ENCODE measurements around the gene GRK6. TPM values are rescaled to one million over a fixed set of nuclear protein-coding genes. Genes with fewer than 3 reads are reported as not detected.
A peak's percentile ranks its signal among the peaks of the same experiment; 100 is the strongest.

Gene GRK6
- total RNA-seq, 8 experiments from 2014 or later, result 16.2 to 29.5 (median 21.5) TPM

DNA sequence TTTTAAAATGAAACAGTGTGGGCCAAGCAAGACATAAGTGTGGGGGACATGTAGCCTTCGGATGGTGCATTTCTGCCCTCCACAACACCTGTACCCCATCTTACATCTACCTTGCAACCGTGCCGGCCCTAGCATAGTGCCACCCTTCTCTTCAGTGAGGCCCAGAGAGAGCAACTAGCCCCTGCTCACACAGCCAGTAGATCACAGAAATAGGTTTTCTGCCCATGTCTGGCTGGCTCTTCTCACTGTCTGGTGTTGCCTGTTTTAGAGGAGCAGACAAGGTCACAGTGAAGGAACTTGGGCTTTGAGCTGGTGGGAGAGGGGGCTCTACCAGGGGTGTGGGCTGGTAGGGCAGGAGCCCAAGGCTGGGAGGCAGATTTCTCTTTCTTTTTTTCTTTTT, 59.8 kb downstream of the GRK6 start:
- 87 to 100% (median 100%) methylated on average over 1 to 3 of the region's 3 CpGs; no CpG with 5 or more reads in 5 of the 10 experiments for WGBS, 10 experiments
- Histone ChIP-seq H3K27ac (no peak overlapping the region), H3K4me1 (replicated peaks in 1 of 2) (peaks cover 10 to 15% of the 10 kb centered on the region in 2 donors), H3K4me3 (no peak overlapping the region)
- no peak for ATAC-seq (replicated peaks in 6 of 8)
- in situ Hi-C loops (cut with MboI; ENCODE audit: low pct_unique_long_range_greater_than_20kb in 2 of 9, low sequenced_read_pairs in 9 of 9, unreplicated experiment in 9 of 9), result loop anchor here in 1 of 9 experiments (25.0 kb wide), 1 partner anchor 99 kb away; the partner anchor contains the start of gene SLC34A1

DNA sequence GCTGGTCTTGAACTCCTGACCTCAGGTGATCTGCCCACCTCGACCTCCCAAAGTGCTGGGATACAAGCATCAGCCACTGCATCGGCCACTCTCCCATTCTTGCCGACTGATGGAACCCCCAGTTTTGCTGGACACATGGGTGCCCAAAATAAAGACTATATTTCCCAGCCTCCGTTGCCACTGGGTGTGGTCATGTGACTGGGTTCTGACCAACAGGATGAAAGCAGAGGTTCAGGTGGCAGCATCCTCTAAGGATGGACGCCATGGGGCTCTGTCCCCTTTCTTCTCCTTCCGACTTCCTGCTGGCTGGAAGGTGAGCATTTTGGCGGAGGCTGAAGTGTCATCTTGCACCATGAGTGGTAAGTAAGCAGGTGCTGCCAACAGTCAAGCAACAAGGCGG, 60.7 kb downstream of the GRK6 start:
- in situ Hi-C loops (cut with MboI; ENCODE audit: low pct_unique_long_range_greater_than_20kb in 2 of 9, low sequenced_read_pairs in 9 of 9, unreplicated experiment in 9 of 9), result loop anchor here in 1 of 9 experiments (25.0 kb wide), 1 partner anchor 100 kb away; the partner anchor contains the start of gene SLC34A1
- Histone ChIP-seq H3K4me3 (no peak overlapping the region), H3K27ac (no peak overlapping the region), H3K4me1 (replicated peaks in 1 of 2) (peaks cover 10 to 15% of the 10 kb centered on the region in 2 donors)
- no peak for ATAC-seq (replicated peaks in 6 of 8)
- WGBS, 10 experiments, result 90 to 100% (median 97%) methylated on average over 1 to 5 of the region's 8 CpGs; no CpG with 5 or more reads in 6 of the 10 experiments

DNA sequence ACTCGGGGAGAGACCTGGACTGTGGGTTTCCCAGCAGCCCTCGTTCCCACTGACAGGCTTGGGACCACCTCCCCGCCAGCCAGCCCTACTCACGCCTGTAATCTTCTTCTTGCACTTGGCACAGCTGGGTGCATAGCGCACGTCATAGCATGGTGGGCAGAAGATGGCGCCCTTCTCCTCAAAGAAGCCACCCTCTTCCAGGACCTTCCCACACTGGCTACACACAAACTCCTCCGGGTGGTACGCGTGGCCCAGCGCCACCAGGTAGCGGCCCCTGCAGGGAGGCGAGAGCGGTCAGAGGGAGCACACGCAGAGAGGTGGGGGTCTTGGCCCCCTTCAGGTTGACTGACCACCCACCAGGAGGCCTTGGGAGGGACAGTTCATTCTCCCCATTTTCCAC, 61.5 kb downstream of the GRK6 start:
- no peak for ATAC-seq (replicated peaks in 6 of 8)
- Histone ChIP-seq H3K4me1 (replicated peaks in 1 of 2) (peaks cover 5 to 9% of the 10 kb centered on the region in 2 donors), H3K27ac (no peak overlapping the region), H3K4me3 (no peak overlapping the region)
- 89% methylated on average over 9 of the region's 15 CpGs; no CpG with 5 or more reads in 9 of the 10 experiments for WGBS, 10 experiments
- in situ Hi-C loops (cut with MboI; ENCODE audit: low pct_unique_long_range_greater_than_20kb in 2 of 9, low sequenced_read_pairs in 9 of 9, unreplicated experiment in 9 of 9), result loop anchor here in 1 of 9 experiments (25.0 kb wide), 1 partner anchor 101 kb away; the partner anchor contains the start of gene SLC34A1

DNA sequence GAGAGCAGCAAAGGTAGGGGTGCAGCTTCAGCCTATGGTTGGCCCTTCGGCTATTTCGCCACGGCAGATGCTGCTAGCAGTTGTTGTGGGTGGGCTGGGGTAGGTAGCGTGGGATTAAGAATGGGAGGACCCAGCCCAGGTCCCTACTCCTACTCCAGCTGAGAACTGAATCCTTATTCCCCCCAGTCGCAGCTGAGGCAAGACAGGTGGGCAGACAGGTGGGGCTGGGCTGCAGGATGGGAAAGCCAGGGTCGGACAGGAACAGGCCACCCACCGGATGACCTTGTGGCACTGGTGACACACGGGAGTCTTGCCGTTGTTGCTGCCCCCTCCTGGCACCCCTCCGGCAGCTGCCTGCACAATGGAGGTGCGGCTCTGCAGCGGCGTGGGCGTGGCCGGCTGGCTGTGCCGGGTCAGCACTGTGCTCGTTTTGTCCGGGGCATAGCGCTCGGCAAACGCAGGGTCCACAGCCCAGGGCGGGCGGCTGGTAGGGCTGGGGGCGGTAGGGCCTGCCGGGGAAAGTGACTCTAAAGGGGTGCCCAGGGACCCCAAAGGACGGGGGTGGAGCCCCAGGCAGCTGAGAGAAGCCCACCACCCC, 62.7 kb downstream of the GRK6 start:
- in situ Hi-C loops (cut with MboI; ENCODE audit: low pct_unique_long_range_greater_than_20kb in 2 of 9, low sequenced_read_pairs in 9 of 9, unreplicated experiment in 9 of 9), result loop anchor here in 1 of 9 experiments (25.0 kb wide), 1 partner anchor 102 kb away; the partner anchor contains the start of gene SLC34A1
- H3K4me1 ChIP-seq (replicated peaks in 1 of 2), result peaks cover 6 to 11% of the 10 kb centered on the region in 2 donors
- peak in 6 of 8 experiments; percentile 3 to 67 (median 52) for ATAC-seq (replicated peaks in 6 of 8)
- H3K27ac ChIP-seq, result peak overlapping the region in 1 of 2 donors; percentile 41
- no peak overlapping the region for H3K4me3 ChIP-seq
- WGBS, 10 experiments, result 90% methylated on average over 5 of the region's 26 CpGs; no CpG with 5 or more reads in 9 of the 10 experiments

DNA sequence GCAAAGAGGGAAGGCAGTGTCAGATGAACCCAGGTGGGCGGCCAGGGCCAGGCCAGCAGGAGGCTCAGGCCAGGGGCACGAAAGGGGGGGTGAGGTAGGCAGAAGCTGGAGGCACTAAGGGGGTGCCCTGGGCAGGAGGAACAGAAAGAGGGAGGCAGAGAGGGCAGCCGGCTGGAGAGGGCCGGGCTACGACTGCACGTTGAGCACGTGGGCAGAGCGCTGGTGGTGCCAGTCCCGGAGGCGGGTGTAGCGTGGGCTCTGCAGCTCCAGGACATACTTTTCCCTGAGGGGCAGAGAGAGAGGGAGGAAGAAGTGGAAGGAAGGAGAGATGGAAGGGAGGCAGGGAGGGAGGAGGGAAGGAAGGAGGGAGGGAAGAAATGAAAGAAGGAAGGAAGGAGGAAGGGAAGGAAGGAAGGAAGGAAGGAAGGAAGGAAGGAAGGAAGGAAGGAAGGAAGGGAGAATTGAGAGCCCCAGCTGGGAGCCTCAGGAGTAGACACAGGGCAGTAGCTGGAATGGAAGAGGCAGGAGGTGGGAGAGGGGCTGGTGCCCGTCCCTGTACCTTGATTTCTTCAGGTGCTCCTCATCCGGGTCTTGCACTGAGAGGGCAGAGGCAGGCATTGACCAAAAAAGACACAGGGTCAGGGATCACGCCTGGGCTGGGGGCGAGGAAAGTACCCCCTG, 64.0 kb downstream of the GRK6 start:
- Histone ChIP-seq H3K4me1 (replicated peaks in 1 of 2) (peaks cover 19 to 23% of the 10 kb centered on the region in 2 donors), H3K27ac (no peak overlapping the region), H3K4me3 (no peak overlapping the region)
- ATAC-seq (replicated peaks in 6 of 8), result no peak
- in situ Hi-C loops (cut with MboI; ENCODE audit: low pct_unique_long_range_greater_than_20kb in 2 of 9, low sequenced_read_pairs in 9 of 9, unreplicated experiment in 9 of 9), result loop anchor here in 1 of 9 experiments (25.0 kb wide), 1 partner anchor 103 kb away; the partner anchor contains the start of gene SLC34A1
- WGBS, 10 experiments, result 80 to 96% (median 80%) methylated on average over 1 to 5 of the region's 15 CpGs; no CpG with 5 or more reads in 7 of the 10 experiments

DNA sequence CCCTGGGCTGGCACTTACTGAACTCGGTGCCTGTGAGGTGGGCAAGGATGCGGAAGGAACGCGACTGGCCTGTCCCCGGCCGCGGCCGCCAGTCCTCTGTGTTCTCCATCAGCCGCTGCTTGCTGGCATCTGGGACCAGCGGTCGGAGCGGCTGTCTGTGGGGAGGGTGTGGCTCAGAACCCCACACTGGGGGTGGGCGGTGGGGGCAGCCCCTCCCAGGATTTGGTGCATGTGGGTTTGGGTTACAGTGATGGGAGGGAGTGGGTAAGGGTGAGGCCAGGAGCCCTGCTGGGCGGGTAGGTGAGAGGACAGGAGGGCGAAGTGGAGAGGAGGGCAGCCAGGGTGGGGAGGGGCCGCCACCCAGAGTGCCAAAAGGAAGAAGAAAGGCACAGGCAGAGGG, 64.5 kb downstream of the GRK6 start:
- no peak for ATAC-seq (replicated peaks in 6 of 8)
- H3K4me3 ChIP-seq, result no peak overlapping the region
- in situ Hi-C loops (cut with MboI; ENCODE audit: low pct_unique_long_range_greater_than_20kb in 2 of 9, low sequenced_read_pairs in 9 of 9, unreplicated experiment in 9 of 9), result loop anchor here in 1 of 9 experiments (25.0 kb wide), 1 partner anchor 104 kb away; the partner anchor contains the start of gene SLC34A1
- WGBS, 10 experiments, result 82 to 84% methylated on average over 3 to 8 of the region's 16 CpGs; no CpG with 5 or more reads in 8 of the 10 experiments
- H3K4me1 ChIP-seq (replicated peaks in 1 of 2), result peaks cover 24 to 29% of the 10 kb centered on the region in 2 donors
- H3K27ac ChIP-seq, result no peak overlapping the region

DNA sequence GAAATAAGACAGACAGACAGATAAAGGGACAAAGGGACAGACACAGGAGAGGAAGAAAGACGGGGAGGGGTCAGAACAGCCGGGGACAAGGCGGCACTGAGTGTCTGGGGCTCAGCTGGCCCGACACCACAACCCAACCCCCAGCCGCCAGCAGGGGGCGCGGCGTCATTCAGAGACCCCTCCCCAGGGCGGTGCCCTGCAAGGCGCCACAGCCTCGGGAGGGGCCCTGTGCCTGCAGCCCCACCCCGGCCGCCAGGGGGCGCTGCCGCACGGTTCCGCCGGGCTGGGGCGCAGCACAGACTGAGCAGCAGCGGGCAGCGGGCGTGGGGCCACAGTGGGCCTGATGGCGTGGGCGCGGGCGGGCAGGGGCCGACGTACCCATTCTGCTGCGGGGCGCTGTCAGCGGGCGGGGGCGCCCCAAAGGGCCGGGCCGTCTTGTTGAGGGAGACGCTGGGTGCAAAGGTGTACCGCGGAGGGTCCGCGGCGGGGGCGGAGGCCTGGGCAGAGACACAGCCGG, 65.0 kb downstream of the GRK6 start:
- H3K4me1 ChIP-seq (replicated peaks in 1 of 2), result peaks cover 28 to 34% of the 10 kb centered on the region in 2 donors

DNA sequence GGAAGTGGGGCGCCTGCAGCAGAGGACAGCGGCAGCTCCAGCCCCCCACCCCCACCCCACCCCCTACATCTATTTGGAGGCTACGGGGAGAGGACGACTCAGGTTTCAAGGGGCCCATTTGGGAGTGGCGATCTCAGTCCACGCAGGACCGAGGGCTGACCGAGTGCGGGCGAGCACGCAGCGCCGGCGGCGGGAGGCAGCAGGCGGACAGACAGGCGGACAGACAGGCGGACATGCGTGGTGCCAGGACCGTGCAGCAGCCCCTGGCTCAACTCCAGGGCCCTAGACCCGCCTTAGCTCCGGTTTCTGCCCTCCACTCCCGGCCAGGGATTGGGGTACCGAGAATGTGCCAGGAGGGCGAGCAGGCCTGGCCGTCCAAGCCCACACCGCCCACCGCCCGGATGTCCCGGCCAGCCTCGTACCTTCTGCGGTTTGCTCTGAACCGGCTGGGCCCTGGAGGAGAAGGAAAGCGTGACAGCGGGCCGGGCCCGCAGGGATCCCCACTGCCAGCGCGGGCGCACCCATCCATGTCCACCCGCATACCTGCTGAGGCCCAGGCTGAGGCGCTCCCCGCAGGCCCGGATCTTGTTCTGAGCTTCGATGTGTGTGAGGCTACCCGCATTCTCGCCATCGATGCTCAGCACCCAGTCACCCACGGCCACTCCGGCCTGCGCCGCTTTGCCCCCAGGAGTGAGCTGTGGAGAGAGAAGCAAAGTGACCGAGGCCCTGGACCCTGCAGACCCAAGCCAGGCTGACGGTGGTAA, 65.7 kb downstream of the GRK6 start:
- in situ Hi-C loops (cut with MboI; ENCODE audit: low pct_unique_long_range_greater_than_20kb in 2 of 9, low sequenced_read_pairs in 9 of 9, unreplicated experiment in 9 of 9), result loop anchor here in 1 of 9 experiments (25.0 kb wide), 1 partner anchor 105 kb away; the partner anchor contains the start of gene SLC34A1
- H3K27ac ChIP-seq, result no peak overlapping the region

More for the DNA sequence above, 65.0 kb downstream of the GRK6 start:
- WGBS, 10 experiments, result no CpG with 5 or more reads among the region's 43 CpGs
- peak; percentile 5 to 38 (median 14) for ATAC-seq (replicated peaks in 6 of 8)
- peak overlapping the region in 1 of 2 donors; percentile 3 for H3K27ac ChIP-seq
- no peak overlapping the region for H3K4me3 ChIP-seq
- in situ Hi-C loops (cut with MboI; ENCODE audit: low pct_unique_long_range_greater_than_20kb in 2 of 9, low sequenced_read_pairs in 9 of 9, unreplicated experiment in 9 of 9), result loop anchor here in 1 of 9 experiments (25.0 kb wide), 1 partner anchor 104 kb away; the partner anchor contains the start of gene SLC34A1

More for the DNA sequence above, 65.7 kb downstream of the GRK6 start:
- 92 to 100% (median 100%) methylated on average over 2 to 9 of the region's 54 CpGs; no CpG with 5 or more reads in 4 of the 10 experiments for WGBS, 10 experiments
- H3K4me3 ChIP-seq, result no peak overlapping the region
- ATAC-seq (replicated peaks in 6 of 8), result no peak
- peaks cover 28 to 34% of the 10 kb centered on the region in 2 donors for H3K4me1 ChIP-seq (replicated peaks in 1 of 2)

Other genes with a start within 250 kb of the GRK6 start
- gene RAB24, start 123.0 kb upstream of the GRK6 start, total RNA-seq, result 10 to 100 TPM; 14.6 to 34.0 (median 23.8) TPM
- gene PRELID1, start 122.9 kb upstream of the GRK6 start, total RNA-seq, result 100 to 1,000 TPM in 3 of 8 experiments, 10 to 100 TPM in 5; 64.9 to 154 (median 93.2) TPM
- gene MXD3, start 114.8 kb upstream of the GRK6 start, total RNA-seq, result 10 to 100 TPM in 2 of 8 experiments, 1 to 10 TPM in 6; 2.4 to 34.1 (median 6.3) TPM
- gene LMAN2, start 75.0 kb upstream of the GRK6 start, total RNA-seq, result 100 to 1,000 TPM in 4 of 8 experiments, 10 to 100 TPM in 4; 48.3 to 219 (median 111) TPM
- 10 to 100 TPM in 1 of 8 experiments, 1 to 10 TPM in 7; 2.3 to 23.9 (median 4.7) TPM for gene RGS14, start 68.8 kb upstream of the GRK6 start, total RNA-seq
- gene SLC34A1, start 42.2 kb upstream of the GRK6 start, total RNA-seq, result under 1 TPM in 6 of 8 experiments, not detected in 2; 0.05 to 0.94 (median 0.42) TPM
- gene PFN3, start 26.0 kb upstream of the GRK6 start, total RNA-seq, result under 1 TPM in 1 of 8 experiments, not detected in 7; 0.92 TPM
- gene F12, start 17.1 kb upstream of the GRK6 start, total RNA-seq, result 1 to 10 TPM; 1.0 to 6.5 (median 2.4) TPM
- gene PRR7, start 20.1 kb downstream of the GRK6 start, total RNA-seq, result 1 to 10 TPM; 2.0 to 8.1 (median 3.8) TPM
- gene DBN1, start 47.0 kb downstream of the GRK6 start, total RNA-seq, result 100 to 1,000 TPM in 6 of 8 experiments, 10 to 100 TPM in 2; 70.8 to 406 (median 136) TPM
- gene PDLIM7, start 70.9 kb downstream of the GRK6 start, total RNA-seq, result 100 to 1,000 TPM in 2 of 8 experiments, 10 to 100 TPM in 6; 24.6 to 116 (median 54.3) TPM
- 1 to 10 TPM in 7 of 8 experiments, under 1 TPM in 1; 0.92 to 4.9 (median 2.4) TPM for gene DOK3, start 83.2 kb downstream of the GRK6 start, total RNA-seq
- 100 to 1,000 TPM in 3 of 8 experiments, 10 to 100 TPM in 5; 72.7 to 158 (median 97.0) TPM for gene DDX41, start 90.3 kb downstream of the GRK6 start, total RNA-seq
- 10 to 100 TPM; 29.0 to 71.4 (median 46.5) TPM for gene FAM193B, start 127.9 kb downstream of the GRK6 start, total RNA-seq
- 100 to 1,000 TPM in 2 of 8 experiments, 10 to 100 TPM in 6; 74.7 to 166 (median 94.9) TPM for gene TMED9, start 165.5 kb downstream of the GRK6 start, total RNA-seq
- 10 to 100 TPM; 19.6 to 37.5 (median 25.4) TPM for gene B4GALT7, start 173.5 kb downstream of the GRK6 start, total RNA-seq